Hematopoietic multipotent progenitor cell treated with erythropoietin and hydrocortisone succinate and interleukin-3 and kit ligand, for 8 days (in vitro differentiated cells): ENCODE measurements around the gene ADRA2B.
"Not testable (repeated sequence)": the region's sequence is repeated elsewhere in the genome, so short reads cannot be mapped to it uniquely, and the experiment has no call there.

Experiments used
- DNase-seq: peaks from one replicate; pipeline ENCODE4 v3.0.0-alpha.2; 2015

The ADRA2B gene

DNA sequence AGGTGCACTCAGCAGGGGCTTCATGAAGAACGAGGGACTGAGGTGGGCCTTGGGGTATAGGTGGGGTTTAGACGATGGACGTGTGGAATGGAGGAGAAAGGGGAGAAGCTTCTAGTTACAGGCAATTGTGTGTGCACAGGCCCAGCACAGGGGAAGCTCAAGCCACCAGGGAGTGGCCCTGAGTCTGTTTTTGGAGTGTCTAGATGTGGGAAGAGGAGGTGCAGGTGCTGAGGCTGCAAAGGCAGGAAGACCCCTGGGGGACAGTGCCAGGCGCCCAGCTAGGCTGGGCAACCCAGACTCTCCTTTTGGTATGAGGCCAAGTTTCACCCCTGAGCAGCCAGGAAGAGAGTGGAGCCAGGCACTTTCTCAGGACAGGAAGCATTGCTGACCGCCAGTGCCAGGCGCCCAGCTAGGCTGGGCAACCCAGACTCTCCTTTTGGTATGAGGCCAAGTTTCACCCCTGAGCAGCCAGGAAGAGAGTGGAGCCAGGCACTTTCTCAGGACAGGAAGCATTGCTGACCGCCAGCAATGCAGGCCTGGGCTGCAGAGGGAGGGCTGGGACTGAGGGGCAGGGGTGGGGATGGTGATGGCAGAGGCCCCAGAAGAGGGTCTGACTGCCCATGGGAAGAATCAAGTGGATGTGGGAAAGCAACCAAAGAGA lies 31.4 kb downstream of the ADRA2B start:
- DNase-seq, result not testable (repeated sequence)

DNA sequence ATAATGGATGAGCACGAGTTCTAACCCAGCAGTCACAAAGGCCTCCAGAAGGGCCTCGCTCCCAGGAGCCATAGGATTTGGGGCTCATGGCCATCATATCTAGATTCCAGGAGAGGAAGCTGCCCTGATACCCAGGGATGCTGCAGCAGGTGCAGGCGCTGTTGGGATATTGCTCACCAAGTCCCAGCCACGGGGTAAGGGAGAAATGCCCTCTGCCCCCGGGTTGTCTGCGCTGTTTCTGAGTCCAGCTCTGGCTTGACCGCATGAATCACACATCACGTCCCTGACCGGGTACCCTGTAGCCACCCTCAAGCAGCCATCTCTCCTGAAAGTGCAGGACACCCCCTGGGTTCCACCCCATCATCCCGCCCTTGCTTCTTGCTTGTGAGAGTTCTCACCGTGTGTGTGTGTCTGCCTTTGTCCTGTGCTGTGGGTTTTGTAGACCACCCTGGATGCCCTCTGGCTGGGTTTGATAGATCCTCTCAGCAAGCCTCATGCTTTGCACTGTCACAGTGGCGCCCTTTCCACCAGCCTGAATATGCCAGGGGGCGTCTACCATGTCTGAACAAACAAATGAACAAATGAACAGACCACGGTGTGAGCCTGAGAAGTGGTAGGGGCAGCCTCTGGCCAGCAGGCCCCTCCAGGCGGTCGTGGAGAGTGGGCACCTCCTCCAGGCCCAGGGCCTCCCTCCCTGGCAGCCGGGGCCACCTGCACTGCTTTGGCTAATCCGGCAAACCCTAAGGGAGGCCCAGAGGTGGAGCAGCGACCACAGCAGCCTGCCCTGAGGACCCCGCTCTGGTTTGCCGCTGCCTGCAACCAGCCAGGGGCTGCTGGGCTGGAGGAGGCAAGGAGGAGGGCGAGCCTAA lies 32.1 kb downstream of the ADRA2B start:
- DNase-seq, result no peak

DNA sequence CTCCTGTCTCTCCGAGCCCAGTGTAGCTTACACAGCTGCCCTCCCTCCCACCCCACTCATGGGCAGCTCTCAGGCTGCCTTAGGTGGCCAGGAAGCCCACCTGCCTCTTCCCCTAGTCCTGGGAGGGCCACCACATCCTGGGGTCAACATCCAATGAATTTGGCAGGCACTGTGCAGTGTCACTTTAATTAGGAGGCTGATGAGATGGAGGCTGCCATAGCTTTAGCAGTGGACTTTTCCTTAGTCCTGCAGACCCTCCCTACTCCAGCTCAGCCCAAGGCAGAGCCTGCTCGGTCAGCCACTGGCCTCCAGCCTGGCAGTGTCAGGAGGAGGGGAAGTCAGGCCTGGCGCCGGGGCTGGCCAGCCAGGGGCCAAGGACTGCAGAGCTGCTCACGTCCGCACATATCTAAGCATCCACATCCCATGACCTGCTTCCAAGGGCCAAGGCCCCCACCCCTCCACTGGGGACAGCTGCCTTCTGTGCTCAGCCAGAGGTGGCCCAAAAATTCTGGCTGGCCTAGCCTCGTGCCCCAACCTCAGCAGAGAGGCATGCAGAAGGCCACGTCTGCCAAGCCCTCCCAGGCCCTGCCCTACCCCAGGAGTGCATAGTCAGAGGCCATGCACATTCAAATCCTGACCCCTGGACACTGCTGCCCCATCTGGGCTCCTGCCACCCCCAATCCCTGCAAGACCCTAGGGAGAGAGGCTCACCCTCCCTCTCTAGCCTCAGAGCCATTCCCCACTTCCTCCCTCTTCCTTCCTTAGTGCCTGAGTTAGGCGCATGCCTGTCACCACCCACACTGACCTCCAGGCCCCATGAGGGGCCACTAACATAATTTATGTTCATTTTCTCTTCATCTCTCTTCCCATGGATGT lies 33.1 kb downstream of the ADRA2B start:
- DNase-seq, result no peak

DNA sequence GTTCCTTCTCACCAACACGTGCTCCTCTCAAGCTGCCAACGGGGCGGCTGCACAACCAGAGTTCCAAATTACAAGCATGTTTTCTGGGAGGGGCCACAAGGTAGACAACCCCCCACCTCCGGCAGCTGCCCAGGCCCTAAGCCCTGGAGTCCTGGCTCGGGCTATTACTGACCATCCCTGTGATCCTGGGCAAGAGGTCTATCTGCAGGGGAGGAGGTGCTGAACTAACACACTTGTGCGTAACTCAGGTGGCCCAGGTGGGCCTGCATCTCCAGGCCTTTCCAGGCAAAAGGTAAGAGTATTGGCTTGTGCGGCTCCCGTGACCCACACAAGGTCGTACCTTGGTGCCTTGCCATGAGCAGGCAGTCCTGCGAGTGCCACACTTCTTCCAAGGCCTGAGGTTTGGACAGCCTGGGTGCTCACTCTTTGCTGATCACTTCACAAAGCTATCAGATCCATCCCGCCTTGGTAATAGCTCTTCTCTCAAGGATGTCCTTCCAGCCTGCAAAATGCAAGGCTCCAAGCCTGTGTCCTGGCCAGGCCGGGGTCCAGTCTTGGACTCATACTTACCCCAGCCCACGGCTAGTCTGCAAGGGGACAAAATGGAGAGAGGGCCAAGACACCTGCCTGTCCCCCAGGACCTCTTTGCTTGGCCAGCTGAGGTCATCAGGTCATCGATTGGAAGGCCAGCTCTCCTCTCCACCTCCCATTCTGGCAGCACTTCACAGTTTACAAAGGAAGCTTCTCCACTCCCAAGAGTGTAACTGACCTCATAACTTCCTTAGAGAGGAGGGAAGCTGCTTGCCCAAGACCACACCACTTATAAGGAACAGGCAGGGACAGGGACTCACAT lies 33.9 kb downstream of the ADRA2B start:
- no peak for DNase-seq

DNA sequence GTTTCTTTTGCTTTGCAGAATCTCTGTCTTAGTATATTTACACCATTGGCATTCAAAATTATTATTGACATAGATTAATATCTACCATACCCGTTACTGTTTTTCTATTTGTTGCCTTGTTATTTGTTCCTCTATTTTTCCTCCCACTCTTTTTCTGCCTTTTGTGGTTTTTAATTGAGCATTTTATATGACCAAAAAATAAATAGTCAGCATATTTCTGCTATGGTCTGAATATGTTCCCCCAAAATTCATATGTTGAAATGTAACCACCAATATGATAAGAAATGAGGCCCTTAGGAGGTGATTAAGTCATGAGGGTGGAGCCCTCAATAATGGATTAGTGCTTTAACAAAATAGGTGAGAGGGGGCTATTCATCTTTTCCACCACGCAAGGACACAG lies 35.3 kb downstream of the ADRA2B start:
- DNase-seq, result no peak

DNA sequence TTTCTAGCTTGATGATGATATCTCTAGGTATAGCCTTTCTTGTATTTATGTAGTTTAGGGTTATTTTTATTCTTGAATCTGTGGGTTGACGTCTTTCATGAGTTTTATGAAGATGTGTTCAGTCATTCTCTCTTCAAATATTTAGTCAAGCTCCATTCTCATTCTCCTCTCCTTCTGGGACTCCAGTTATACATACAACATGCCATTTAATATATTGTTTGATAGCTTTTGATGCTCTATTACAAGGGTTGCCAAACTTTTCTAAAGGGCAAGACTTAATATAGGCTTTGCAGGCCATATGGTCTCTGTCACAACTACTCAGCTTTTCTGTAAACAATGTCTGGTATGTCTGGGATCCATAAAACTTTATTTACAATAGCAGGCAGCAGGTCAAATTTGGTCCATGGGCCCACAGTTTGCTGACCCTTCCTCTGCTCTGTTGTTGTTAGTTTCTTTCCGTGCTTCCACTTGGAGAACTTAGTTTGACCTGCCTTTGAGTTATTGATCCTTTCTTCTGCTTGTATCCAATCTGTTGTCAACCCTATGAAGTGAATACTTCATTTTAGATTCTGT lies 41.1 kb downstream of the ADRA2B start:
- no peak for DNase-seq

DNA sequence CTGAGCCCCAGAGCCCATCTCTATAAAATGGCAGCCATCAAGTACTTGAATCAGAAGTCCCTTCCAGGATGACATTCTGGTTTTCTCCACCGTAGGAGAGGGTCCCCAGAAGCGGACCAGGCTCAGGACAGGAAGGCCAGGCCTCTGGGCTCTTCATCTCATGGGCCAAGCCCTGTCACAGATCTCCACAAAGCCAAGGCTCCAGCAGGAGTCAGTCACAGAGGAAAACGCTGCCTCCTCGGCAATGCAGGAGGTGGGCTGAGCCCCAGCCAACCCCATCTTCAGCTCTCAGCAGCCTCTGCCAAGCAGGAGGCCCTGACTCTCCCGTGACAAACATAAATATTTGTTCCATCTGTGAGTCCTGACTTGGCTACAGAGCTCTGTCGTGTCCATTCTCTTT lies 42.2 kb downstream of the ADRA2B start:
- no peak for DNase-seq

DNA sequence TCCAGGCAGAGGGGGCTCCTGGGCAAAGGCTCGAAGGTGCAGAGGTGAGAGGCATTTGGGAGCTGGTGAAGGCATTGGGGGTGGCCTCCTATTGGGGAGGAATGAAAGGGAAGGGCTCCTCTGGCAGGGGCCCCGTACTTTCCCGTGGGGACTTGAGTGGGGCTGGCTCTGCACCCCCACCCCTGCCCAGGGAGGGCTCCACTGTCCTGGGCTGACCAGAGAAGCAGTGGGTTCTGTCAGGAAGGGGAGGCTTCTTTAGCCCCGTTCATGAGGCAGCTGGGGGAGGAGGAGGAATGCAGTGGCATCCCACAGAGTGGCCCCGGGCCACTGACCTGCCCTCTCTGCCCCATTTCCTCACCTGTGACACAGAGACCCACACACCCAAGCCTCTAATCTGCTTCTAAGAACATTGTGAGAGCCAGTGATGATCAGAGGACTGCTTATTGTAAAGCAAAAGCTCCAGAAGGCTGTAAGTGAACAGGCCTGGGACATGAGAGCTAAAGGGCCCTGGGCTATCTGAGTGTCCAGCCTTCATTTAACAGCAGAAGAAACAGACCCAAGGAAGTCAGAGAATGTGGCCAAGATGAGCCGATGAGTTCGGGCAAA lies 43.1 kb downstream of the ADRA2B start:
- DNase-seq, result no peak

DNA sequence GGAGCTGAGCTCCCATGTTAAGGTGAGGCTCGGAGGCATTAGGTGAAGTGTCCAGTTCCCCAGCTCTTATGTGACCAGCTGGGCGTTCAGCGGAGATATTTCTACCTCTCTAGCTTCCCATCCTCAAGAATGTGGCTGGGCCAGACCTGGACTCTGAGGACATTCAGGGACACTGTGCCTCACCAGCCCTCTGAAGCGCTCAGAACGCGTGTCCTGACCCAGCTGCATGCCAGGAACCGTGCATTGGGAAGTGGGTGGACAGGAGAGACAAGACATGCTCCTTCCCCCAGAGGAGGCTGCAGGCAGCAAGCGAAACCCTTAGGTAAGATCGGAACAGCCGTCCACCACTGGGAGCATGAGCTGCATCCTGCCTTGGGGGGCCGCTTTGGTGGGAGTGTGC lies 43.6 kb downstream of the ADRA2B start:
- DNase-seq, result no peak

DNA sequence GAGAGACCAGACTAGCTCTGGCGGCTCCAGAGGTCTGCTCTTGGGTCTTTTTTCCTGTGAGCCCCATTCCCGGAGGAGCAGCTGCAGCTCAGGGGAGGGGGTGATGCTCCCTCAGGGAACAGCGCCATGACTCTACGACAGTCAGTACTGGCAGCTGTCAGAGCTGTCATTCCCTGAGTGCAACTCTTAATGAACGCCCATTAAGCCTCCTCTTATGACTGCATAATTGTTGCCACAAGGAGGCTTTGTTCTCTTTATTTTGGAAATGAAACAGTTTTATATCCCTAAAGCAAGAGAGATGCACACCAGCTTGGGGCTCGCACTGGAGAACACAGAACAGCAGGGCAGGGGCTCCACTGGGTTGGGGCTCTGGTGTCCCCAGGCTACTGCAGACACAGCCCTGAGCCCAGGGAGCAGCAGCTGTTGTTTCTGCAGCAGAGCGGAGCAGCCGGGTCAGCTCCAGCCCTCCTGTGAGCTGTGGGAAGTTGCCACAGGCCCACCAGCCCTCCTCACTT lies 44.3 kb downstream of the ADRA2B start:
- DNase-seq, result not testable (repeated sequence)

DNA sequence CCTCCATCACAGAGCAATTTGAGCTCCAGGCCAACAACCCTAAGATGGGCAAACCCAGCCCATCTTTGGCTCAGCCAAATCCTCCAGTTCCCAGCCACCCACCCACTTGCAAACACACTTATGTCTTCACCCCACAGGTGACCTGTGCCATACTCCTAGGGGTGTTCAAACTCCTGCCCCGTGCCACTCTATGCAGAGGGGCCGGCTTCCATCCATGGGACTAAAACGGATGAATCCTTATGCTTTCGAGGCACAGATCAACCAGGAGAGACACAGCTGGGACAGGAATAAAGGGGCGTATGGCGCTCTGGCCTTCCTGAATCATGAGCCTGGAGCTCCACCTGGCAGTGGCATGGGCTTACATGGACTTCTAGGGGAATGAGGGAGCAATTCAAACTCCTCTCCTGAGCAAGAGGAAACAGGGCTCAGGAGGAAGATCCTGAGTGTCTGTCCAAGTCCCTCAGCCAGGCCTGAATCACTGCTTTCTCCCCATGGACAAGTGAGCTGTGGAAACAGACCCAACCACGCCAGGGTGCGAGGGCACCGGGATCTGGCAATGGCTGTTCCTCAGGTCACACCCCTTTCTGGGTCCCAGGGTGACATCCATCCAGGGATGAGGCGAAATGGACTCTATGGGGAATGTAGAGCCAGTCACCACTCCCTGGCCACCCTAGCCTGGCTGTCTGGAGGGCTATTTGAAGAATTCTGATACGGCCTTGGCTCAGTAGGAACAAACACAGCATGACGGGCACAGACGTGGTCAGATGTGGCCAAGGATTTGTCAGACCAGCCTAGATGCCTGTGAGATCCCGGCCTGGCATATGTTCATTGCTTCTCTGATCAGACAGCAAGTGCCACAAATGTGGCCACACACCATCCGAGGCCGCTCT lies 45.0 kb downstream of the ADRA2B start:
- DNase-seq, result not testable (repeated sequence)

DNA sequence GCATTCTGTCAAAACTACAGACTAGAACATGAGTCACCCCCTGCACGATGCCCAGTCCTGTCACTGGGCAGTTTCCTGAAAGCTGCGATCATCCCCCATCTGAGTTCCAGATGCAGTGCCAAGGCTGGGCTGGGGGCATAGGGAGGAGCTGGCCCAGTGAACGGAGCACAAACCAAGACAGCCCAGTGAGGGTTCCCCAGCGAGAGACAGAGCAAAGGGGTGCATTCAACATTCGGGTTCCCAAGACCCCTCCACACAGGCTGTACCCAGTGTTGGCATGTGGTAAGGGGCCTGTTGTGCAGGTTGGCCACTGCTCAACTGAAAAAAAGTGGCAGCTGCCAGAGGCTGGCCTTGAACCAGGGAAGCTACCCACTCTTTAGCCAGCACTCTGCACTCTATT lies 46.0 kb downstream of the ADRA2B start:
- DNase-seq, result not testable (repeated sequence)

DNA sequence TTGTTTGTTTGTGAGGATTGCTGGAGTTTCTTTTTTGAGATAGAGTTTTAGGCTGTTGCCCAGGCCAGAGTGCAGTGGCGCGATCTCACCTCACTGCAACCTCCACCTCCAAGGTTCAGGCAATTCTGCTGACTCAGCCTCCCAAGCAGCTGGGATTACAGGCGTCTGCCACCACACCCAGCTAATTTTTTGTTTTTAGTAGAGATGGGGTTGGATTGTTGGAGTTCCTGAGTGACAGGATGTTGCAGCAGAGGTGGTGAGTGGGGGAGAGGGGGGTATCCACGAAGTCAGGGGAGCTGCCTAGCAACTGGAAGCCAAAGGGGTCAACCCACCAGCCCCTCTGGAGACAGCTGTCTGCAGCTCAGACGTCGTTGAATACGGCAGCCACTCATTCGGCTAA lies 46.5 kb downstream of the ADRA2B start:
- not testable (repeated sequence) for DNase-seq

DNA sequence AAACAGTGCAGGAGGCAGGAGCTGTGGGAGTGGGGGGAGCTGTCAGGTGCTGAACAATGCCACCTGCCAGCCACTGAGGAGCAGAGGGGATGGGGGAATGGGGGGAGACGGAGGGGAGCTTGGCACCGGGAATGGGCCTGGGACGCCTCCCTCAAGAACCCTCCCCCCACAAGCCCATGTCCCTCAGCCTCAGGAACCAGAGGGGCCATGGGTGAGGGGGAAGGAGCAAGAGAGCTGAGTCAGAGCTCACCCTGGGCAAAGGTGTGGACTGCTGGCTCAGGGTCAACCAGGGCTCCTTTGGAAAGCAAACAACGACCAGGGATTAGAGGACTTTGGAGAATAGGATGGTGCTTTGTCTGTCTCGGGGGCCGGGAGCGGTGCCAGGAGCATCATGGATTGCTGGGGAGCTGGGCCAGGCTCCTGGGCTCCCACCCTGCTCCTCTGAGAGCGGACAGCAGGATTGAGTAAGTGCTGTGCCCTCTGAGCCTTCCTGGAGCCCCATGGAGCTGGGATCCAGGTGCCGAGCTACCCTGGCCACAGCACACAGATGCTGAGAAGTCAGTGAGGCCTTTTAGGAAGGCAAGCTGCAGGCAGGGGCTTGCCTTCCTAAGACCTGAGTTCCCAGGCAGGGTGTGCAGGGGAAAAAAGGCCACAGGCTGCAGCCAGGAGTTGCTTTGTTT lies 48.3 kb downstream of the ADRA2B start:
- not testable (repeated sequence) for DNase-seq

DNA sequence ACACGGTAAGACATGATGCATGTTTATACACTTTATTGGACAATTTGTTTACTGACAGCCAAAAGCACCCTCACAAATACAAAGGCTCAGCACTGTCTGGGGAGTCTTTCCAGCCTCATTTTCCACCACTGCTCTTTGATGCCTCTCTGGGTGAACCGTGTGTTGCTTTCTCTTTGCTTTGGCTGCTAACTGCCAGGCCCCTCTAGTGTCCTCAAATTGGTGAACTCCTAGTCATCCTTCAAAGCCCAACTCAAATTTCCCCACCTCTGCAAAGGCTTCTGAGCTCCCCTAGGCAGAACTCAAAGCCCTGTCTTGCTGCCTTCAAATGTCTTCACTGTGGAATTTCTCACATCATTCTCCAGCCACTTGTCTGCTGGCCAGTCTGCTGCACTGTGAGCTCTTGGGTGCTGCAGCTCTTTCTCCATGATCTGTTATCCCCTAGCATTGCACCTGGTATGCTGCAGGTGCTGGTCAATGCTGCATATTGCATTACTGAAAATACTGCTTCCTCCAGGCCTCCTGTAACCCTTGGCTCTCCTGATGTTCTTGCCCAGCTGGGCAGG lies 49.2 kb downstream of the ADRA2B start:
- not testable (repeated sequence) for DNase-seq

DNA sequence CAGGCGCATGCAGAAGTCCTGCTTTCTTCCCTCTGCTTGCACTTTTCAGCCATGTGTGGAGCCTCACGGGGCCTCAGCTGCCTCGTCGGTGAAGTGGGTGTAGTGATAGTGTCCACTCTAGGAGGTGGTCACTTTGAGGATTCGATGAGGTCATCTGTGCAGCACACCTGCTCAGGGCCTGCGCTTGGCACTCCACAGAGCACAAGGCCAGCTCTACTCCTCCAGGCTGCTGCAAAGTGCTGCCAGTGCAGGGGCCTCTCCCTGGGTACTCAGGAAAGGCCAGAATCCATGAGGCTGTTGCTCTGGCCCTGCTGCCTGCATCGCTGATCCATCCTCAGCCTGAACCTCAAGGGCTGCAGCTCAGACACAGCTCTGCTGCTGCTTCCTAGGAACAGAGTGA lies 49.9 kb downstream of the ADRA2B start:
- not testable (repeated sequence) for DNase-seq

DNA sequence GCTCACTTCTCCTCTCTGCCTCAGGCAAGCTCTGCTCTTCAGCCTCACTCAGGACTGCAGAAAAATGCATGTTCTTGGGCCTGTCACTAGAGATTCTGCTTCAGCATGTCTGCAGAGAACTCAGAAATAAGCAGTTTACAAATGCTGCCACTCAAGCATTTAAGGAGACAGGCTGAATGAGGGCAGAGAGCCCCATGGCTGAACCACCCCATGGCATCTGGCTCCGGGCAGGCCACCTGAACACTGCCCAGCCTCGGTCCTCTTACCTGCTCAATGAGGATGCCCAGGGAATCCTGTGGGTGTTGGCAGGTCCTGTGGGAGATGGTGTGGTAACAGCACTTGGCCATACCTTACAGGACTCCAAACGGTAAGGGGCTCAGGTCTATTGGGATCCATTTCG lies 50.4 kb downstream of the ADRA2B start:
- not testable (repeated sequence) for DNase-seq

DNA sequence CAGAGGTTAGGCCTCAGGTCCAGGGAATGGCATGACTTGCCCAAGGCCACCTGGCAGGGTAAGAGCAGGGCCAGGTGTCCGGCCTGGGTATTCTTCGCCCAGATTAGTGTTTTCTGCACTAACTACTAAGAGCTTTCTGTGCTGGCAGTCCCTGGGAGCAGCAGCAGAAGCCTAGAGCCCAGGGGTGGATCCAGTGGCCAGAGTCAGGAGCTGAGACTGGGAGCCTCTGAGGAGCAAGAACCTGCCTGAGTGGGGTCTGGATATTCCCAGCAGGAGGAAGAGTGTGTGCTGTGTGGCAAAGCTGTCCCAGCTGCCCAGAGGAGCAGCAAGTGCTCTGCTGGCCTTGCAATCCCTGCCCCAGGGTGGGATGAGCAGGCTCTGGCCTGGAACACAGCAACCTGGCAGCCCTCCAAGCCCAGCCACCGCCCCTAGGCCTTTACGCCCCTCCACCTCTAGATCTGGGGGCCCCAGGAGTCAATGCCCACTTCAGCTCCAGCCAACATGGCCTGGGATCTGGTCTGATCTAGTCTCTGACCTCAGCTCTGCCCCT lies 50.9 kb downstream of the ADRA2B start:
- DNase-seq, result no peak

DNA sequence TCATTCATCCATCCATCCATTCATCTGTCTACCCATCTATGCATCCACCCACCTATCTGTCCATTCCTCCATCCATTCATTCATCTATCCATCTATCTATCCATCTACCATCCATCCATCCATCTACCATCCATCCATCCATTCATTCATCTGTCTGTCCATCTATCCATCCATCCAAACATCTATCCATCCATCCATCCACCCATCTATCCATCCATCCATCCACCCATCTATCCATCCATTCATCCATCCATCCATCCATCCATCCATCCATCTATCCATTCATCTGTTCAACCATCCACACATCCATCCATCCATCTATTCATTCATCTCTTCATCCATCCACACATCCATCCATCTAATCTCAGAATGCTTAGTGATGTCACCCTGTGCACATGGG lies 51.6 kb downstream of the ADRA2B start:
- DNase-seq, result not testable (repeated sequence)
